GM10266 (cell line): ENCODE results near the gene MAP3K7CL.

Source experiments
- DNase-seq: peaks from one replicate; pipeline ENCODE4 v3.0.0; 2012; ENCODE audit errors: extremely low spot score
- TF ChIP-seq, protein P1 (sequence below): IDR thresholded peaks from 2 replicates; pipeline ENCODE4 v1.5.1; 2012; ENCODE audit warnings: mild to moderate bottlenecking, low read depth; ENCODE audit not compliant: control insufficient read depth, insufficient read depth; ENCODE audit errors: missing control alignments

The MAP3K7CL gene

DNA sequence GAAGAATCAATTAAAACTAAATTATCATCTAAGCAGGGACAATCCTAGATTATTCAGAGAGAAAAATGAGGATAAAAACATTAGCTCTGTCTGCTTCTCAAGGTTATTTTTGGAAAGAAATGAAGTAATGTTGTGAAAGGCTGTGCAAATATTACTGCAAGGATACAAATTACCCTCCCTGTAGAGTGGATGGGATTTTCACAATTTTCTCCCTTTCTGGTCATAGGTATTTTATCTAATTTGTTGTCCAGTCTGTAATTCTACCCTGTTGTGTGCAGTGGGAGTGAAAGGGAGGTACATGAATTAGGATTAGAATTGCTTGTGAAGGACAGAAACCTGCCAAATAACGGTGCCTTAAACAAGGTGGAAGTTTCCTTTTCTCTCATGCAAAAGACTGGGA, 54.7 kb downstream of the MAP3K7CL start:
- TF ChIP-seq, protein P1, sequence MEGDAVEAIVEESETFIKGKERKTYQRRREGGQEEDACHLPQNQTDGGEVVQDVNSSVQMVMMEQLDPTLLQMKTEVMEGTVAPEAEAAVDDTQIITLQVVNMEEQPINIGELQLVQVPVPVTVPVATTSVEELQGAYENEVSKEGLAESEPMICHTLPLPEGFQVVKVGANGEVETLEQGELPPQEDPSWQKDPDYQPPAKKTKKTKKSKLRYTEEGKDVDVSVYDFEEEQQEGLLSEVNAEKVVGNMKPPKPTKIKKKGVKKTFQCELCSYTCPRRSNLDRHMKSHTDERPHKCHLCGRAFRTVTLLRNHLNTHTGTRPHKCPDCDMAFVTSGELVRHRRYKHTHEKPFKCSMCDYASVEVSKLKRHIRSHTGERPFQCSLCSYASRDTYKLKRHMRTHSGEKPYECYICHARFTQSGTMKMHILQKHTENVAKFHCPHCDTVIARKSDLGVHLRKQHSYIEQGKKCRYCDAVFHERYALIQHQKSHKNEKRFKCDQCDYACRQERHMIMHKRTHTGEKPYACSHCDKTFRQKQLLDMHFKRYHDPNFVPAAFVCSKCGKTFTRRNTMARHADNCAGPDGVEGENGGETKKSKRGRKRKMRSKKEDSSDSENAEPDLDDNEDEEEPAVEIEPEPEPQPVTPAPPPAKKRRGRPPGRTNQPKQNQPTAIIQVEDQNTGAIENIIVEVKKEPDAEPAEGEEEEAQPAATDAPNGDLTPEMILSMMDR: no peak
- no peak for DNase-seq

- TF ChIP-seq, protein P1: no peak
- DNase-seq: no peak
These were observed 55.2 kb downstream of the MAP3K7CL start for GRCh38 chr21:29185633-29186032.

DNA sequence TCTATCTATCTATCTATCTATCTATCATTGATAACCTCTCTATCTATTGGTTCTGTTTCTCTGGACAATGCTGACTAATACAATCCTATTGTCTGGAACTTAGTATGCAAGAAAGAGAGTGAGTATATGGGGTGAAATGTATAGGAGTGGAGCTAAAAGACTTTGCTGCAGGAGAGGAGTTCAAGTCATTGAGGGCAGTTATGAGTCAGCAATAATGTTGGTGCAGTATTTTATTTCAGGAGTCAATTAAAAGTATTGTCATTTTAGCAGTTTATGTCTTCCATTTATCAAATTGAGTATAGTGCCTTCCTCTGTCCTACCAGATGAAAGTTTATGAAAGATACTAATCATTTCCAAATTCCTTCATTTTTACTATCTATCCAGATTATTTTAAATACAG, 55.8 kb downstream of the MAP3K7CL start:
- TF ChIP-seq, protein P1: no peak
- no peak for DNase-seq

DNA sequence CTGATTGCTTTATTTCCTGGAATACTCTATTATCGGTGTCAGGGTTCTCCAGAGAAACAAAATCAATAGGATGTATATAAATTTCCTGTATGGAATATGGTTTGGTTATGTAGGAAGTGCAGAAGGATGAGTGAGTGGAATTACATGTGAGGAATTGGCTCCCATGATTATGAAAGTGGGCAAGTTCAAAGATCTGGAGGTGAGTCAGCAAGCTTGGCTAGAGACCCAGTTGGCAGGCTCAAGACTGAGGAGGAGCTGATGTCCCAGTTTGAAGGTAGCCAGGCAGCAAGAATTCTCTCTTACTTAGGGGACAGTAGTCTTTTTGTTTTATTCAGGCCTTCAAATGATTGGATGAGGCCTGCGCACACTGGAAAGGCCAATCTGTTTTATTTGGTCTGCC, 57.5 kb downstream of the MAP3K7CL start:
- no peak for DNase-seq
- TF ChIP-seq, protein P1: no peak

GRCh38 chr21:29189353-29189752, 58.9 kb downstream of the MAP3K7CL start:
- TF ChIP-seq, protein P1: no peak
- DNase-seq: no peak

GRCh38 chr21:29190923-29191331, 60.5 kb downstream of the MAP3K7CL start:
- no peak for DNase-seq
- TF ChIP-seq, protein P1: no peak

- TF ChIP-seq, protein P1: no peak
- DNase-seq: no peak
These were observed 62.6 kb downstream of the MAP3K7CL start for GRCh38 chr21:29193072-29193471.
